Measurements from ENCODE around the gene CDH4. TPM values are rescaled to one million over a fixed set of nuclear protein-coding genes. Genes with fewer than 3 reads are reported as not detected.
"Not testable (repeated sequence)": the region's sequence is repeated elsewhere in the genome, so short reads cannot be mapped to it uniquely, and the experiment has no call there.

CDH4 gene
- total and polyA plus RNA-seq, 11 donors: 0.04 to 0.54 (median 0.08) TPM; not detected in 1

- ATAC-seq (no peak), DNase-seq (no peak)
- Histone ChIP-seq H3K9me3 (no peaks in the 10 kb centered on the region), H3K36me3 (no peaks in the 10 kb centered on the region), H3K27ac (no peak overlapping the region), H3K4me1 (no peaks in the 10 kb centered on the region), H3K4me3 (no peak overlapping the region), H3K27me3 (peaks cover 0 to 20% (median 3%) of the 10 kb centered on the region in 9 donors)
- 91 to 93% (median 92%) methylated on average over 10 of the region's 10 CpGs for WGBS, 4 donors
- intact Hi-C loops (cut with DNase I): no loop called here
- no peak for TF ChIP-seq POLR2A (IDR thresholded peaks at IDR 0.05)
- TF ChIP-seq, protein P1, sequence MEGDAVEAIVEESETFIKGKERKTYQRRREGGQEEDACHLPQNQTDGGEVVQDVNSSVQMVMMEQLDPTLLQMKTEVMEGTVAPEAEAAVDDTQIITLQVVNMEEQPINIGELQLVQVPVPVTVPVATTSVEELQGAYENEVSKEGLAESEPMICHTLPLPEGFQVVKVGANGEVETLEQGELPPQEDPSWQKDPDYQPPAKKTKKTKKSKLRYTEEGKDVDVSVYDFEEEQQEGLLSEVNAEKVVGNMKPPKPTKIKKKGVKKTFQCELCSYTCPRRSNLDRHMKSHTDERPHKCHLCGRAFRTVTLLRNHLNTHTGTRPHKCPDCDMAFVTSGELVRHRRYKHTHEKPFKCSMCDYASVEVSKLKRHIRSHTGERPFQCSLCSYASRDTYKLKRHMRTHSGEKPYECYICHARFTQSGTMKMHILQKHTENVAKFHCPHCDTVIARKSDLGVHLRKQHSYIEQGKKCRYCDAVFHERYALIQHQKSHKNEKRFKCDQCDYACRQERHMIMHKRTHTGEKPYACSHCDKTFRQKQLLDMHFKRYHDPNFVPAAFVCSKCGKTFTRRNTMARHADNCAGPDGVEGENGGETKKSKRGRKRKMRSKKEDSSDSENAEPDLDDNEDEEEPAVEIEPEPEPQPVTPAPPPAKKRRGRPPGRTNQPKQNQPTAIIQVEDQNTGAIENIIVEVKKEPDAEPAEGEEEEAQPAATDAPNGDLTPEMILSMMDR (IDR thresholded peaks at IDR 0.05): no peak
These were observed 198.9 kb downstream of the CDH4 start for GRCh38 chr20:61451009-61451408.

DNA sequence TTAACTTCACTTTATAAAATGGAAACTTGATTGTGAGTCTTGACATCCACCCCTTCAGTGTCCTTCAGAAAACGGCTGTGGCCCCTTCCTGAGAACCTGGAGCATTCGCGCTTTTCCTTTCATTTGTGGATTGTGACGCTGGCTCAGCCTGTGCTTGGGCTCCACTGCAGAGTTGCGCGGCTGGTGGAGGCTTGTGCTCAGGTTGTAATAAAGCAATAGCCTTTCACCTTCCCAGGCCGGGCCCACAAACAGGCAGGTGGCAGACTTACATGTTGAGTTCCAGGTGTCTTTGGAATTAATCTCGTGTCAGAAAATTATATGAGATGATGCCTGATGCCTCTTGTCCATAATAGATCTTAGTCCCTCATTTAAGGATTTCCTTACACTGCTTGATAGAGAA is 199.9 kb downstream of the CDH4 start:
- no peaks in the 10 kb centered on the region for H3K36me3 ChIP-seq
- DNase-seq (no peak), ATAC-seq (no peak)
- H3K27me3 ChIP-seq: peaks cover 0 to 20% (median 3%) of the 10 kb centered on the region in 9 donors
- WGBS, 4 donors: 74 to 81% (median 80%) methylated on average over 8 of the region's 8 CpGs
- TF ChIP-seq POLR2A (IDR thresholded peaks at IDR 0.05): no peak
- TF ChIP-seq, protein P1 (IDR thresholded peaks at IDR 0.05): no peak
- intact Hi-C loops (cut with DNase I): no loop called here
- no peaks in the 10 kb centered on the region for H3K9me3 ChIP-seq
- no peak overlapping the region for H3K27ac ChIP-seq
- H3K4me1 ChIP-seq: no peaks in the 10 kb centered on the region
- no peak overlapping the region for H3K4me3 ChIP-seq

- WGBS, 4 donors: 53 to 64% (median 59%) methylated on average over 7 of the region's 7 CpGs
- no peak overlapping the region for H3K27ac ChIP-seq
These were observed 201.2 kb downstream of the CDH4 start for GRCh38 chr20:61453219-61453618.

DNA sequence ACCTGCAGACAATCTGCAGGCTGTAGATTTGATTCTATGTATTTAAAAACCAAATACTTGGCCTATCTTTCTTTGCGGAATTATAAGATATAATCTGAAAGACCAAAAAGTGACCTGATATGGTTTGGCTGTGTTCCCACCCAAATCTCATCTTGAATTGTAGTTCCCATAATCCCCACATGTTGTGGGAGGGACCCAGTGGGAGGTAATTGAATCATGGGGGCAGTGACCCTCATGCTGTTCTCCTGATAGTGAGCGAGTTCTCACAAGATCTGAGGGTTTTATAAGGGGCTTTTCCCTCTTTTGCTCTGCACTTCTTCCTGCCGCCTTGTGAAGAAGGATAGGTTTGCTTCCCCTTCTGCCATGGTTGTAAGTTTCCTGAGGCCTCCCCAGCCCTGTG is 201.6 kb downstream of the CDH4 start:
- intact Hi-C loops (cut with DNase I); H3K4me3 ChIP-seq; H3K9me3 ChIP-seq; H3K4me1 ChIP-seq; H3K36me3 ChIP-seq; H3K27ac ChIP-seq; ATAC-seq; DNase-seq: not testable (repeated sequence)
- H3K27me3 ChIP-seq: peaks cover 0 to 20% (median 3%) of the 10 kb centered on the region in 9 donors
- WGBS, 4 donors: 56 to 65% (median 63%) methylated on average over 3 of the region's 3 CpGs

More at GRCh38 chr20:61453219-61453618, 201.2 kb downstream of the CDH4 start:
- Histone ChIP-seq H3K4me1 (no peaks in the 10 kb centered on the region), H3K4me3 (no peak overlapping the region), H3K27me3 (peaks cover 0 to 20% (median 3%) of the 10 kb centered on the region in 9 donors), H3K9me3 (no peaks in the 10 kb centered on the region), H3K36me3 (no peaks in the 10 kb centered on the region)
- no peak for ATAC-seq
- intact Hi-C loops (cut with DNase I): no loop called here
- DNase-seq: no peak
- TF ChIP-seq, protein P1 (IDR thresholded peaks at IDR 0.05): no peak
- no peak for TF ChIP-seq POLR2A (IDR thresholded peaks at IDR 0.05)

GRCh38 chr20:61454053-61454452 is 202.0 kb downstream of the CDH4 start:
- peaks cover 0 to 17% (median 3%) of the 10 kb centered on the region in 9 donors for H3K27me3 ChIP-seq
- DNase-seq: no peak

More at GRCh38 chr20:61454053-61454452, 202.0 kb downstream of the CDH4 start:
- H3K27ac ChIP-seq: no peak overlapping the region
- no peak overlapping the region for H3K4me3 ChIP-seq
- ATAC-seq: no peak
- H3K9me3 ChIP-seq: no peaks in the 10 kb centered on the region
- intact Hi-C loops (cut with DNase I): no loop called here
- no peak for TF ChIP-seq POLR2A (IDR thresholded peaks at IDR 0.05)
- TF ChIP-seq, protein P1 (IDR thresholded peaks at IDR 0.05): no peak
- WGBS, 4 donors: 80 to 87% (median 84%) methylated on average over 9 of the region's 9 CpGs
- no peaks in the 10 kb centered on the region for H3K36me3 ChIP-seq
- H3K4me1 ChIP-seq: no peaks in the 10 kb centered on the region
